Measurements from ENCODE around the gene LOXHD1.

DNA sequence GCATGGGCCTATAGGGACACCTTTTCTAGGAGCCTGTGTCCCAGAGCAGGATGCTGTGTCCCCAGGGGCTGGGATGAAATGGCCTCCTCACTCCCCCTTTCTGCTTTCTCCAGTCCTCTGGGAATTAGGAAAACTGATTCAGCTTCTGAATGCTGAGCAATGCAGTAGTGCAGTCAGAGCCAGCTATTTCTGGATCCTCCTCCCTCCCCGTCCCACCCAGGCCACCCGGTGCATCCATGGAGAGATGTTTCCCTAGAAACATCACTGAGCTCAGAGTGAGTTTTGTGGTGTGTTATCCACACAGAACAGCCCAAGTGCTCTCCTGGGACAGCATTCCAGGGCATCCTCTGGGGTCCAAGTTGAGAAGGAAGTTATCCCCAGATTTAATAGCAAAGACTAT lies 125.5 kb downstream of the LOXHD1 start:
- TF ChIP-seq CTCF (IDR thresholded peaks at IDR 0.05) (no peak), POLR2A (IDR thresholded peaks at IDR 0.05) (no peak)

Data from uterus (tissue), 2 donors.